Uterus (tissue), 4 donors: Measurements from ENCODE around the gene WFS1. TPM values are rescaled to one million over a fixed set of nuclear protein-coding genes. Genes with fewer than 3 reads are reported as not detected.

Experiments used
- DNase-seq, 2 donors: peaks; one replicate each; pipeline ENCODE4 v3.0.0-alpha.2; 2019 to 2020
- H3K27ac ChIP-seq, 2 donors: fragments of 200-600 bp; sonication (generic); 1 replicate in 1 of 2; 2 replicates in 1 of 2; pipeline ENCODE4 v1.5.1; 2016 to 2018
- H3K27me3 ChIP-seq, 2 donors: fragments of 200-600 bp; sonication (generic); one replicate each; pipeline ENCODE4 v1.5.1; 2018 to 2019; ENCODE audit warnings: control low read depth in 1 of 2
- H3K36me3 ChIP-seq, 2 donors: fragments of 200-600 bp; sonication (generic); one replicate each; pipeline ENCODE4 v1.5.1; 2019; ENCODE audit warnings: control low read depth in 1 of 2
- H3K4me1 ChIP-seq, 2 donors: fragments of 200-600 bp; sonication (generic); one replicate each; pipeline ENCODE4 v1.5.1; 2018 to 2019; ENCODE audit warnings: control low read depth in 1 of 2
- H3K4me3 ChIP-seq, 2 donors: fragments of 200-600 bp; sonication (generic); 1 replicate in 1 of 2; 2 replicates in 1 of 2; pipeline ENCODE4 v1.5.1; 2018 to 2019; ENCODE audit warnings: mild to moderate bottlenecking in 1 of 2
- H3K9me3 ChIP-seq, 2 donors: fragments of 200-600 bp; sonication (generic); one replicate each; pipeline ENCODE4 v1.5.1; 2019; ENCODE audit warnings: control low read depth in 1 of 2
- CTCF ChIP-seq, 4 experiments: fragments of 200-600 bp in 2 of 4; fragments of 450-650 bp in 2 of 4; sonication (generic) in 2 of 4; IDR thresholded peaks; one replicate each; pipeline ENCODE4 v1.5.1; 2016 to 2019; ENCODE audit warnings: antibody characterized with exemption in 4 of 4, mild to moderate bottlenecking in 2 of 4, moderate library complexity in 1 of 4
- POLR2A ChIP-seq, 2 donors: fragments of 450-650 bp; IDR thresholded peaks; one replicate each; pipeline ENCODE4 v1.6.1; 2016; ENCODE audit warnings: antibody characterized with exemption in 2 of 2, mild to moderate bottlenecking in 1 of 2, moderate library complexity in 1 of 2
- intact Hi-C: fragments of 100-400 bp; cut with DNase I; formaldehyde crosslinking; loops from one replicate; pipeline ENCODE4 v1.15.1; 2023; ENCODE audit warnings: low total_unique reads
- total RNA-seq, 4 donors: library from RNA; depleted of rRNA in 3 of 4; stranded (reverse); fragments of >200 nt in 3 of 4; gene quantifications; one replicate each; pipeline versions ENCODE4 v1.1.0 to v1.2.4, GENCODE V29; 2014 to 2023
- donor health status: DM: yes; HTN: yes; CAD: no.

Gene WFS1
- total RNA-seq, 4 donors from 2014 or later = 27.5 to 118 (median 51.9) TPM

- no peak overlapping the region for H3K4me3 ChIP-seq
- H3K27me3 ChIP-seq = no peaks in the 10 kb centered on the region
- DNase-seq = no peak
- H3K9me3 ChIP-seq = peaks cover 0 to 3% of the 10 kb centered on the region in 2 donors
- H3K36me3 ChIP-seq = no peaks in the 10 kb centered on the region
- TF ChIP-seq POLR2A (IDR thresholded peaks at IDR 0.05) = no peak
- no peak for TF ChIP-seq CTCF (IDR thresholded peaks at IDR 0.05)
- intact Hi-C loops = no loop called here
- no peaks in the 10 kb centered on the region for H3K4me1 ChIP-seq
- no peak overlapping the region for H3K27ac ChIP-seq
These were observed 50.0 kb downstream of the WFS1 start for GRCh38 chr4:6319530-6320150.

DNA sequence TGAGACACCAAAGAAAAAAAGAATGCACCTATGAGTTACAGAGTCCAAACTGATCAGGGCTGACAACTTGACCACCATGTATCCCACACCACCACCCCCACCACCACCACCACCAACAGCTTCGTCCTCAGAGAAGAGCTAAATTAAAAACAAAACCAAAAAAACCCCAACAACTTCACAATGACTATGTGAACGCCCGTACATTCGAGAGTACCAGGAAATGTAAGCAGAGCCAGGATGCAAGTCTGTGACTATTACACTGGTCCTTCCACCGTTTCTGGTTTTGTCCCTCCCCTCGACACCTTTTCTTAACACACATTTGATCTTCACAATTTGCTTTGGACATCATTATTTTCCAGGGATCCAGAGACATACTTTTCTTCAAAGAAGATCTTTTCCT lies 51.0 kb downstream of the WFS1 start:
- H3K27me3 ChIP-seq = no peaks in the 10 kb centered on the region
- intact Hi-C loops = no loop called here
- peaks cover 0 to 3% of the 10 kb centered on the region in 2 donors for H3K9me3 ChIP-seq
- no peak overlapping the region for H3K4me3 ChIP-seq
- H3K27ac ChIP-seq = no peak overlapping the region
- no peak for DNase-seq
- H3K36me3 ChIP-seq = no peaks in the 10 kb centered on the region
- TF ChIP-seq POLR2A (IDR thresholded peaks at IDR 0.05) (no peak), CTCF (IDR thresholded peaks at IDR 0.05) (no peak)
- no peaks in the 10 kb centered on the region for H3K4me1 ChIP-seq

- Histone ChIP-seq H3K36me3 (no peaks in the 10 kb centered on the region), H3K4me1 (no peaks in the 10 kb centered on the region), H3K4me3 (no peak overlapping the region), H3K9me3 (peaks cover 0 to 3% of the 10 kb centered on the region in 2 donors), H3K27ac (no peak overlapping the region), H3K27me3 (no peaks in the 10 kb centered on the region)
- TF ChIP-seq CTCF (IDR thresholded peaks at IDR 0.05) = no peak
- TF ChIP-seq POLR2A (IDR thresholded peaks at IDR 0.05) = no peak
- intact Hi-C loops = no loop called here
- no peak for DNase-seq
These were observed 51.7 kb downstream of the WFS1 start for GRCh38 chr4:6321361-6321760.

GRCh38 chr4:6322067-6322760 lies 52.6 kb downstream of the WFS1 start:
- Histone ChIP-seq H3K9me3 (peaks cover 0 to 3% of the 10 kb centered on the region in 2 donors), H3K4me3 (no peak overlapping the region), H3K27me3 (no peaks in the 10 kb centered on the region), H3K4me1 (no peaks in the 10 kb centered on the region), H3K36me3 (no peaks in the 10 kb centered on the region), H3K27ac (no peak overlapping the region)
- no peak for DNase-seq
- TF ChIP-seq POLR2A (IDR thresholded peaks at IDR 0.05) = no peak
- TF ChIP-seq CTCF (IDR thresholded peaks at IDR 0.05) = no peak
- intact Hi-C loops = no loop called here

GRCh38 chr4:6322761-6323566 lies 53.3 kb downstream of the WFS1 start:
- intact Hi-C loops = no loop called here
- H3K27ac ChIP-seq = no peak overlapping the region
- no peaks in the 10 kb centered on the region for H3K27me3 ChIP-seq
- peaks cover 0 to 3% of the 10 kb centered on the region in 2 donors for H3K9me3 ChIP-seq
- no peak for TF ChIP-seq POLR2A (IDR thresholded peaks at IDR 0.05)
- no peak for TF ChIP-seq CTCF (IDR thresholded peaks at IDR 0.05)
- no peaks in the 10 kb centered on the region for H3K36me3 ChIP-seq
- no peaks in the 10 kb centered on the region for H3K4me1 ChIP-seq
- no peak for DNase-seq
- H3K4me3 ChIP-seq = no peak overlapping the region
